Endothelial cell (in vitro differentiated cells): Measurements from ENCODE around the gene MVK. TPM values are rescaled to one million over a fixed set of nuclear protein-coding genes. Genes with fewer than 3 reads are reported as not detected.

Experiments
- DNase-seq: peaks from one replicate; pipeline ENCODE4 v3.0.0; 2021; ENCODE audit warnings: low spot score
- H3K27ac Mint-ChIP-seq: one replicate; pipeline ENCODE4 v1.8.0; 2021; ENCODE audit warnings: mixed read lengths, inconsistent platforms; ENCODE audit not compliant: unreplicated experiment
- H3K27me3 Mint-ChIP-seq: one replicate; pipeline ENCODE4 v1.8.0; 2021; ENCODE audit warnings: mild to moderate bottlenecking, moderate library complexity, mixed read lengths, inconsistent platforms; ENCODE audit not compliant: unreplicated experiment
- H3K36me3 Mint-ChIP-seq: one replicate; pipeline ENCODE4 v1.8.0; 2021; ENCODE audit warnings: mild to moderate bottlenecking, low read depth, mixed read lengths, inconsistent platforms; ENCODE audit not compliant: unreplicated experiment
- H3K4me1 Mint-ChIP-seq: one replicate; pipeline ENCODE4 v1.8.0; 2021; ENCODE audit warnings: mild to moderate bottlenecking, mixed read lengths, inconsistent platforms; ENCODE audit not compliant: unreplicated experiment
- H3K4me3 Mint-ChIP-seq: one replicate; pipeline ENCODE4 v1.8.0; 2021; ENCODE audit warnings: mild to moderate bottlenecking, mixed read lengths, inconsistent platforms; ENCODE audit not compliant: unreplicated experiment
- H3K9me3 Mint-ChIP-seq: one replicate; pipeline ENCODE4 v1.8.0; 2021; ENCODE audit warnings: mixed read lengths, inconsistent platforms; ENCODE audit not compliant: unreplicated experiment
- total RNA-seq: library from RNA; stranded (reverse); fragmentation: NEBNext Ultra II Directional; extraction: Animal tissue kit (Norgen Biotek cat#: 25700); gene quantifications from one replicate; pipeline ENCODE4 v1.2.1, GENCODE V29; 2021; ENCODE audit not compliant: unreplicated experiment
- TF ChIP-seq, protein P1 (sequence below): fragments of 200-600 bp; sonication (generic); IDR thresholded peaks from one replicate; pipeline ENCODE4 v1.5.0; 2021; ENCODE audit warnings: antibody characterized with exemption; ENCODE audit not compliant: unreplicated experiment

MVK gene
- total RNA-seq, 1 donor from 2014 or later = 40.7 TPM

- Mint-ChIP-seq H3K9me3 (no peaks in the 10 kb centered on the region), H3K36me3 (no peaks in the 10 kb centered on the region), H3K4me3 (no peak overlapping the region), H3K4me1 (no peaks in the 10 kb centered on the region), H3K27me3 (no peaks in the 10 kb centered on the region), H3K27ac (no peak overlapping the region)
- no peak for DNase-seq
- TF ChIP-seq, protein P1, sequence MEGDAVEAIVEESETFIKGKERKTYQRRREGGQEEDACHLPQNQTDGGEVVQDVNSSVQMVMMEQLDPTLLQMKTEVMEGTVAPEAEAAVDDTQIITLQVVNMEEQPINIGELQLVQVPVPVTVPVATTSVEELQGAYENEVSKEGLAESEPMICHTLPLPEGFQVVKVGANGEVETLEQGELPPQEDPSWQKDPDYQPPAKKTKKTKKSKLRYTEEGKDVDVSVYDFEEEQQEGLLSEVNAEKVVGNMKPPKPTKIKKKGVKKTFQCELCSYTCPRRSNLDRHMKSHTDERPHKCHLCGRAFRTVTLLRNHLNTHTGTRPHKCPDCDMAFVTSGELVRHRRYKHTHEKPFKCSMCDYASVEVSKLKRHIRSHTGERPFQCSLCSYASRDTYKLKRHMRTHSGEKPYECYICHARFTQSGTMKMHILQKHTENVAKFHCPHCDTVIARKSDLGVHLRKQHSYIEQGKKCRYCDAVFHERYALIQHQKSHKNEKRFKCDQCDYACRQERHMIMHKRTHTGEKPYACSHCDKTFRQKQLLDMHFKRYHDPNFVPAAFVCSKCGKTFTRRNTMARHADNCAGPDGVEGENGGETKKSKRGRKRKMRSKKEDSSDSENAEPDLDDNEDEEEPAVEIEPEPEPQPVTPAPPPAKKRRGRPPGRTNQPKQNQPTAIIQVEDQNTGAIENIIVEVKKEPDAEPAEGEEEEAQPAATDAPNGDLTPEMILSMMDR = no peak
Measured at GRCh38 chr12:109605016-109605415, 31.4 kb downstream of the MVK start.

DNA sequence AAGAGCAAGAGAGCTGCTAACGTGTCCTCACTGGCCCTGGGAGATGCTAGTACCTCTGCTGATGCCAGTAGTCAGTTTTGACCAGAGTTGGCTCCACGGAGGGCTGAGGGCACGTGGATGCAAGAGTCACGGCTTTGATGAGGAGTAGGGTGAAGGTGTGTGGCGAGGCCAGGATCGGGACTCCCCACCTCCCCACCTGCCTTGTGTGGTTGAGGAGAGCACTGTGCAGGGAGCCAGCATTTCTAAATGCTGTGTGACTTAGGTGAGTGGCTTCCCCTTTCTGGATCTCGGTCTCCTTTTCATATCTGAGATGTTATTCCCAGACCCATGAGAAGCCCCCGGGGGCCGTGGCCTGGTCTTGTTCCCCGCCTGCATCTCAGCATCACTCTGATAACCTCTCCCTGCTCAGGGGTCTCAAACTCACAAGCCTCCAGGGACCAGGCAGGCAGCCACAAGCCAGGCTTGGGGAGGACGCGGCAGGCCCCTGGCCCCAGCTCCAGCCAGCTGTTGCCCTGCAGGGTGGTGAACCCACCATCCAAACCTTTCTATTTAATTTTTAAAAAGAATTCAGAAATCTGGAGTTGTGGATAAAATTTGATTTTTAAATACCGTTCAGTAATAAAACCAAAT lies 32.1 kb downstream of the MVK start:
- Mint-ChIP-seq H3K27ac (no peak overlapping the region), H3K9me3 (no peaks in the 10 kb centered on the region), H3K36me3 (no peaks in the 10 kb centered on the region), H3K27me3 (no peaks in the 10 kb centered on the region), H3K4me1 (no peaks in the 10 kb centered on the region), H3K4me3 (no peak overlapping the region)
- TF ChIP-seq, protein P1 = no peak
- DNase-seq = no peak

DNA sequence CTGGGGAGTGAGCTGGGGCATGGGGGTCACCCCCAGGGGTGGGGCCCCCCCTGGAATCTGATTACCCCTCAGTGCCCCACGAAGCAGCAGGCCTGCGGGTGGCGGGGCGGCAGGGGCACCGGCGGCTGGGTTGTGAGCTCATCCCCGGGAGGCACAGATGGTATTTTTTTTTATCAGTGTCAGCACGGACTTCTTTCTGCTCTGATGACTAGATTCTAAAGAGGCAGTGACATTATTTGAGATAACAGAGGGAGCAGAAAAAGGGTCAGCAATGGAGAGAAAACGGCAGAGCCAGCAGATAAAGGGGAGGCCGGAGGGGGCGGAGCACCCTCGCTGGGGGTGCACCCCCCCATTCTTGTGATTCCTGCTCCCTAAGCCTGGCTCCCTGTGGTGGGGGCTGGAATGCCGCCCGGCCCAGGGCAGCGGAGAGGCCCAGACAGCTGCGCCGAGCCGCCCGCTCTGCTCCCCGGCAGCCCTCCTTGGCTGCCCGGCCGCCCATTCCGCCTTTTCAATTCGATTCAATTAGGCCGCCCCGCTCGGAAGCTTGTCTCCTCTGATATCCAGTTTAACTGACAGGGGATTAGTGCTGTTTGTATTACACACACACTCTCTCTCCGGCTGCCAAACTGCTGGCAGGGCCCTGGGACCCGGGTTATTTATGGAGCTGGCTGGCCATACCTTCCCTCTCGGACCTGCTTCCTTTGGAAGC lies 32.9 kb downstream of the MVK start:
- H3K9me3 Mint-ChIP-seq = no peaks in the 10 kb centered on the region
- H3K4me1 Mint-ChIP-seq = no peaks in the 10 kb centered on the region
- H3K4me3 Mint-ChIP-seq = no peak overlapping the region
- no peaks in the 10 kb centered on the region for H3K27me3 Mint-ChIP-seq
- no peak overlapping the region for H3K27ac Mint-ChIP-seq
- H3K36me3 Mint-ChIP-seq = no peaks in the 10 kb centered on the region
- no peak for DNase-seq
- TF ChIP-seq, protein P1 = no peak

DNA sequence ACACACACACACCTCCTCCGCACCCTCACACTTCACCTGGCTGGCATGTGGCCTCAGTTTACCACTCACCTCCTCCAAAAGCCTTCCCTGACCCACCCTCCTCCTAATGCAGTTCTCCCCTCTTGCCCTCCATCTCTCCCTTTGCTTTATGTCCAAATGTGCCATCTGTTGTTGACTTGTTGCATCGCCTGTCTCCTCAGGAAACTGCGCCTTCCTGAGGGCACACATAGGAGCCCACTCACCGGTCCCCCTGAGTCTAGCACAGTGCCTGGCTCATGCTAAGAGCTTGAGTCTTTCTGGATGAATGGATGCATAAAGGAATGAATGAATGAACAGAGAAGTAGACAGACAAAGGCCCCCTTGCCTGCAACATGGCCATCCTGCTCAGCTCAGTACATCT lies 34.0 kb downstream of the MVK start:
- Mint-ChIP-seq H3K4me3 (no peak overlapping the region), H3K9me3 (no peaks in the 10 kb centered on the region), H3K4me1 (no peaks in the 10 kb centered on the region), H3K27me3 (peaks cover 1% of the 10 kb centered on the region), H3K27ac (no peak overlapping the region), H3K36me3 (no peaks in the 10 kb centered on the region)
- TF ChIP-seq, protein P1 = no peak
- no peak for DNase-seq

GRCh38 chr12:109608270-109608669 lies 34.7 kb downstream of the MVK start:
- TF ChIP-seq, protein P1 = no peak
- Mint-ChIP-seq H3K9me3 (no peaks in the 10 kb centered on the region), H3K36me3 (no peaks in the 10 kb centered on the region), H3K27me3 (peaks cover 1% of the 10 kb centered on the region), H3K4me1 (no peaks in the 10 kb centered on the region), H3K27ac (no peak overlapping the region), H3K4me3 (peak overlapping the region; percentile 16)
- DNase-seq = no peak
